ENCODE results near the gene UNC50.

DNA sequence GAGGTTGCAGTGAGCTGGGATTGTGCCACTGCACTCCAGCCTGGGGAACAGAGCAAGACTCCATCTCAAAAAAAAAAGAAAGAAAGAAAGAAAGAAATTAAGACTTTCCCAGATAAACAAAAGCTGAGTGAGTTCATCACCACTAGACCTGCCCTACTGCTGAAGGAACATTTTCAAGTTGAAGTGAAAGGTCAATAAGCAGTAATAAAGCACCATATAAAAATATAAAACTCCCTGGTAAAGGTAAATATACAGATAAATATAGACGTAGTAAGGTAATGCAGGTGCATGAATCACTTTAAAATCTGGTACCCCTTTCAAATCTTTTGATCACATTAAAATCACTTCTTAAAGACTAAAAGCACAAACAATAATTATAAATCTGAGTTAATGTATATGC is 42.6 kb downstream of the UNC50 start:
- TF ChIP-seq CTCF (IDR thresholded peaks at IDR 0.05), result no peak
- TF ChIP-seq EP300 (IDR thresholded peaks at IDR 0.05), result no peak
- TF ChIP-seq POLR2A (IDR thresholded peaks at IDR 0.05), result no peak
- TF ChIP-seq POLR2AphosphoS5 (IDR thresholded peaks at IDR 0.05), result no peak

All from gastroesophageal sphincter (tissue), 3 donors.